ENCODE data around the gene GALK2. TPM values are rescaled to one million over a fixed set of nuclear protein-coding genes. Genes with fewer than 3 reads are reported as not detected.

Gene GALK2
- total and polyA plus RNA-seq, 2 of the 4 experiments (the other 2 are of a cell fraction) = 27.0 to 63.6 TPM

- ChIA-PET POLR2A (ENCODE audit: unreplicated experiment) (no interaction called here), CTCF (no interaction called here)
- Histone ChIP-seq H3K79me1 (ENCODE audit: low read depth in 1 of 2, low read length in 2 of 2) (no peaks in the 10 kb centered on the region), H3K18ac (ENCODE audit: low read depth, low read length) (no peak overlapping the region), H4K91ac (ENCODE audit: insufficient read depth, low read depth, low read length) (no peak overlapping the region), H4K8ac (ENCODE audit: low read depth in 2 of 2, low read length in 2 of 2) (no peak overlapping the region), H3K4me3 (ENCODE audit: insufficient read depth, low read depth, low read length) (no peak overlapping the region), H2BK15ac (ENCODE audit: low read depth, low read length) (no peak overlapping the region; the same call in 2 of the 3 replicates), H3K9me1 (ENCODE audit: insufficient read depth, low read length) (no peaks in the 10 kb centered on the region), H2BK5ac (ENCODE audit: low read depth, low read length, poor library complexity, severe bottlenecking) (no peak overlapping the region), H3K9ac (ENCODE audit: low read depth, low read length) (no peak overlapping the region), H3K23ac (ENCODE audit: low read depth, low read length) (no peak overlapping the region), H3K4ac (ENCODE audit: low read depth, low read length) (no peak overlapping the region), H3K56ac (ENCODE audit: extremely low read depth, insufficient read depth, low read length) (no peak overlapping the region), H3K14ac (replicated peaks; ENCODE audit: low read depth, low read length) (no peak overlapping the region), H3K4me2 (ENCODE audit: low read depth, low read length) (no peak overlapping the region), H3K27me3 (ENCODE audit: control insufficient read depth, insufficient read depth, low read length) (no peaks in the 10 kb centered on the region), H2BK20ac (ENCODE audit: low read depth, low read length) (no peak overlapping the region), H4K20me1 (ENCODE audit: insufficient read depth, low read length) (no peaks in the 10 kb centered on the region), H2BK120ac (ENCODE audit: low read depth, low read length) (no peak overlapping the region), H2AK9ac (replicated peaks; ENCODE audit: low read depth, low read length, poor library complexity) (no peak overlapping the region), H2AFZ (replicated peaks; ENCODE audit: low read length, poor library complexity) (no peak overlapping the region), H3K27ac (ENCODE audit: insufficient read depth, low read length) (no peak overlapping the region), H3K9me3 (ENCODE audit: control insufficient read depth, insufficient read depth, low read length) (no peaks in the 10 kb centered on the region), H2AK5ac (ENCODE audit: low read depth, low read length) (no peak overlapping the region), H4K5ac (ENCODE audit: low read depth, low read length) (no peak overlapping the region), H3K4me1 (ENCODE audit: control insufficient read depth, insufficient read depth, low read length) (no peaks in the 10 kb centered on the region), H3K36me3 (ENCODE audit: control insufficient read depth, insufficient read depth, low read length) (no peaks in the 10 kb centered on the region)
- in situ Hi-C loops (cut with MboI; ENCODE audit: low sequenced_read_pairs) = no loop called here
- ATAC-seq (ENCODE audit: low read depth) (no peak), DNase-seq (peak; percentile 39)
- no TSS peak for BruUV-seq (replicated peaks)
- TF ChIP-seq RAD21 (IDR thresholded peaks at IDR 0.05; ENCODE audit: low read length) (peak; percentile 40), CHD1 (IDR thresholded peaks at IDR 0.05; ENCODE audit: low read depth, low read length) (no peak), MAZ (IDR thresholded peaks at IDR 0.05; ENCODE audit: borderline replicate concordance, low read depth, low read length) (no peak), CEBPB (IDR thresholded peaks at IDR 0.05; ENCODE audit: low read depth, low read length) (no peak), MAFK (IDR thresholded peaks at IDR 0.05; ENCODE audit: low read depth, low read length) (no peak), RCOR1 (IDR thresholded peaks at IDR 0.05; ENCODE audit: insufficient replicate concordance, low read length) (no peak), MXI1 (IDR thresholded peaks at IDR 0.05; ENCODE audit: borderline replicate concordance, low read depth, low read length) (no peak), NFE2L2 (IDR thresholded peaks at IDR 0.05; ENCODE audit: low read depth, low read length) (no peak), BHLHE40 (IDR thresholded peaks at IDR 0.05; ENCODE audit: low read depth, low read length) (no peak), POLR2A (IDR thresholded peaks at IDR 0.05; ENCODE audit: low read depth, low read length) (no peak), SMC3 (IDR thresholded peaks at IDR 0.05; ENCODE audit: low read depth, low read length) (peak; percentile 34; the same call in 1 of the 2 replicates), RFX5 (IDR thresholded peaks at IDR 0.05; ENCODE audit: low read depth, low read length) (no peak), FOS (IDR thresholded peaks at IDR 0.05; ENCODE audit: low read depth, low read length) (no peak)
- TF ChIP-seq, protein P1, sequence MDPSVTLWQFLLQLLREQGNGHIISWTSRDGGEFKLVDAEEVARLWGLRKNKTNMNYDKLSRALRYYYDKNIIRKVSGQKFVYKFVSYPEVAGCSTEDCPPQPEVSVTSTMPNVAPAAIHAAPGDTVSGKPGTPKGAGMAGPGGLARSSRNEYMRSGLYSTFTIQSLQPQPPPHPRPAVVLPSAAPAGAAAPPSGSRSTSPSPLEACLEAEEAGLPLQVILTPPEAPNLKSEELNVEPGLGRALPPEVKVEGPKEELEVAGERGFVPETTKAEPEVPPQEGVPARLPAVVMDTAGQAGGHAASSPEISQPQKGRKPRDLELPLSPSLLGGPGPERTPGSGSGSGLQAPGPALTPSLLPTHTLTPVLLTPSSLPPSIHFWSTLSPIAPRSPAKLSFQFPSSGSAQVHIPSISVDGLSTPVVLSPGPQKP (IDR thresholded peaks at IDR 0.05; ENCODE audit: borderline replicate concordance, low read depth, low read length) = no peak
- TF ChIP-seq, protein P2, sequence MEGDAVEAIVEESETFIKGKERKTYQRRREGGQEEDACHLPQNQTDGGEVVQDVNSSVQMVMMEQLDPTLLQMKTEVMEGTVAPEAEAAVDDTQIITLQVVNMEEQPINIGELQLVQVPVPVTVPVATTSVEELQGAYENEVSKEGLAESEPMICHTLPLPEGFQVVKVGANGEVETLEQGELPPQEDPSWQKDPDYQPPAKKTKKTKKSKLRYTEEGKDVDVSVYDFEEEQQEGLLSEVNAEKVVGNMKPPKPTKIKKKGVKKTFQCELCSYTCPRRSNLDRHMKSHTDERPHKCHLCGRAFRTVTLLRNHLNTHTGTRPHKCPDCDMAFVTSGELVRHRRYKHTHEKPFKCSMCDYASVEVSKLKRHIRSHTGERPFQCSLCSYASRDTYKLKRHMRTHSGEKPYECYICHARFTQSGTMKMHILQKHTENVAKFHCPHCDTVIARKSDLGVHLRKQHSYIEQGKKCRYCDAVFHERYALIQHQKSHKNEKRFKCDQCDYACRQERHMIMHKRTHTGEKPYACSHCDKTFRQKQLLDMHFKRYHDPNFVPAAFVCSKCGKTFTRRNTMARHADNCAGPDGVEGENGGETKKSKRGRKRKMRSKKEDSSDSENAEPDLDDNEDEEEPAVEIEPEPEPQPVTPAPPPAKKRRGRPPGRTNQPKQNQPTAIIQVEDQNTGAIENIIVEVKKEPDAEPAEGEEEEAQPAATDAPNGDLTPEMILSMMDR (conservative IDR thresholded peaks at IDR 0.05; ENCODE audit: low read depth, low read length) = peak; percentile 31; the same call in 1 of the 2 replicates
- TF ChIP-seq, protein P3, sequence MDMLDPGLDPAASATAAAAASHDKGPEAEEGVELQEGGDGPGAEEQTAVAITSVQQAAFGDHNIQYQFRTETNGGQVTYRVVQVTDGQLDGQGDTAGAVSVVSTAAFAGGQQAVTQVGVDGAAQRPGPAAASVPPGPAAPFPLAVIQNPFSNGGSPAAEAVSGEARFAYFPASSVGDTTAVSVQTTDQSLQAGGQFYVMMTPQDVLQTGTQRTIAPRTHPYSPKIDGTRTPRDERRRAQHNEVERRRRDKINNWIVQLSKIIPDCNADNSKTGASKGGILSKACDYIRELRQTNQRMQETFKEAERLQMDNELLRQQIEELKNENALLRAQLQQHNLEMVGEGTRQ (IDR thresholded peaks at IDR 0.05; ENCODE audit: low read depth, low read length) = no peak
- no CpG with 5 or more reads among the region's 1 CpG for WGBS, 2 experiments (ENCODE audit: extremely low coverage in 2 of 2, insufficient read length in 1 of 2)
- intact Hi-C loops (cut with micrococcal nuclease) = loop anchor here (2.0 kb wide), 1 partner anchor 50 kb away; no protein-coding TSS in a partner anchor
- dilution Hi-C loops (cut with HindIII; ENCODE audit: low sequenced_read_pairs, unreplicated experiment) = no loop called here
Measured at GRCh38 chr15:49370782-49371181, 200.7 kb downstream of the GALK2 start.
